HepG2 (cell line): ENCODE results near the gene PIGZ. TPM values are rescaled to one million over a fixed set of nuclear protein-coding genes. Genes with fewer than 3 reads are reported as not detected.
A peak's percentile ranks its signal among the peaks of the same experiment; 100 is the strongest.

Source experiments
- FOSL2 ChIP-seq: sonication (generic); formaldehyde crosslinking; IDR thresholded peaks from 2 replicates; pipeline ENCODE4 v1.4.0; 2020; ENCODE audit warnings: missing genetic modification reagents
- FOXO4 ChIP-seq: sonication (generic); formaldehyde crosslinking; conservative IDR thresholded peaks from 2 replicates; pipeline ENCODE4 v1.8.1; 2023; ENCODE audit warnings: missing genetic modification reagents
- KMT2A ChIP-seq: sonication (generic); formaldehyde crosslinking; IDR thresholded peaks from 2 replicates; pipeline ENCODE4 v1.4.0; 2020; ENCODE audit warnings: missing genetic modification reagents
- MNT ChIP-seq: fragments of 450-650 bp; IDR thresholded peaks from 2 replicates; pipeline ENCODE4 v1.6.1; 2016
- MTA3 ChIP-seq: sonication (generic); formaldehyde crosslinking; IDR thresholded peaks from 2 replicates; pipeline ENCODE4 v1.4.0; 2020; ENCODE audit warnings: missing genetic modification reagents
- RBFOX2 ChIP-seq: fragments of 200-400 bp; formaldehyde crosslinking; IDR thresholded peaks from 2 replicates; pipeline ENCODE4 v1.6.1; 2017; ENCODE audit warnings: low read depth, mild to moderate bottlenecking, low read length
- ZBED4 ChIP-seq: sonication (generic); formaldehyde crosslinking; IDR thresholded peaks from 2 replicates; pipeline ENCODE4 v1.4.0; 2020; ENCODE audit warnings: missing genetic modification reagents, borderline replicate concordance
- ZNF24 ChIP-seq: fragments of 450-650 bp; IDR thresholded peaks from 2 replicates; pipeline ENCODE4 v1.6.1; 2017; ENCODE audit warnings: antibody characterized with exemption, mild to moderate bottlenecking
- ZNF318 ChIP-seq: sonication (generic); formaldehyde crosslinking; IDR thresholded peaks from 2 replicates; pipeline ENCODE4 v1.4.0; 2020; ENCODE audit warnings: mild to moderate bottlenecking, missing genetic modification reagents
- ZNF326 ChIP-seq: sonication (generic); formaldehyde crosslinking; IDR thresholded peaks from 2 replicates; pipeline ENCODE4 v1.4.0; 2020; ENCODE audit warnings: missing genetic modification reagents, borderline replicate concordance
- ZNF350 ChIP-seq: sonication (generic); formaldehyde crosslinking; IDR thresholded peaks from 2 replicates; pipeline ENCODE4 v1.4.0; 2020; ENCODE audit warnings: mild to moderate bottlenecking, low read depth, missing genetic modification reagents, borderline replicate concordance
- ZNF382 ChIP-seq: sonication (generic); formaldehyde crosslinking; IDR thresholded peaks from 2 replicates; pipeline ENCODE4 v1.5.0; 2020; ENCODE audit warnings: missing genetic modification reagents, mild to moderate bottlenecking, borderline replicate concordance
- ZNF616 ChIP-seq: sonication (generic); formaldehyde crosslinking; IDR thresholded peaks from 2 replicates; pipeline ENCODE4 v1.5.0; 2020; ENCODE audit warnings: low read depth, mild to moderate bottlenecking, missing genetic modification reagents
- polyA plus RNA-seq, 8 experiments: library from polyadenylated mRNA; depleted of rRNA in 3 of 8; stranded (reverse) in 7 of 8; unstranded in 1 of 8; fragments of >200 nt; fragmentation: Illumina TruSeq in 4 of 8; extraction: Trizol in 4 of 8; gene quantifications; 2 replicates each; pipeline versions ENCODE4 v1.2.1 to v1.2.3, GENCODE V29; 2011 to 2016; ENCODE audit warnings: low read depth in 4 of 8, missing spikeins in 1 of 8, mixed read lengths in 1 of 8; ENCODE audit not compliant: insufficient read depth in 1 of 8
- total RNA-seq, 5 experiments: library from RNA; depleted of rRNA; stranded (reverse); fragments of >200 nt; fragmentation: Illumina TruSeq; extraction: Trizol; gene quantifications; 2 replicates each; pipeline ENCODE4 v1.2.3, GENCODE V29; 2016; ENCODE audit warnings: low read depth in 1 of 5

The PIGZ gene
- total and polyA plus RNA-seq, 2 of the 13 experiments (the other 11 are each of a cell fraction or from before 2014, with no cell fraction given): 4.7 to 60.5 TPM

GRCh38 chr3:196969134-196969659 is 564 bp upstream of the PIGZ start (continued):
- TF ChIP-seq ZNF318 (CRISPR knock-in tag) (no peak), KMT2A (no peak), ZNF382 (CRISPR knock-in tag) (no peak), MTA3 (no peak), FOSL2 (CRISPR knock-in tag) (0 out of 2 replicates have a peak, but pooled peaks have one; percentile 5), ZNF616 (CRISPR knock-in tag) (no peak), ZBED4 (no peak), ZNF350 (no peak), ZNF326 (CRISPR knock-in tag) (no peak), FOXO4 (CRISPR knock-in tag) (peak; percentile 69; the same call in 1 of the 2 replicates), ZNF24 (no peak), RBFOX2 (peak; percentile 93), MNT (no peak)
